Measurements from ENCODE around the gene NOTCH4. TPM values are rescaled to one million over a fixed set of nuclear protein-coding genes. Genes with fewer than 3 reads are reported as not detected.
"Not testable (repeated sequence)": the region's sequence is repeated elsewhere in the genome, so short reads cannot be mapped to it uniquely, and the experiment has no call there.

Gene NOTCH4
- total and polyA plus RNA-seq, 2 donors (not counting 1 experiment from before 2014, with no cell fraction given): 0.42 to 0.99 TPM

GRCh38 chr6:32194388-32194787 lies 29.5 kb downstream of the NOTCH4 start:
- Histone ChIP-seq H3K27ac (ENCODE audit: insufficient read depth, low read length) (no peak overlapping the region), H3K36me3 (ENCODE audit: control insufficient read depth, insufficient read depth, low read length) (no peaks in the 10 kb centered on the region), H3K27me3 (ENCODE audit: control insufficient read depth, insufficient read depth, low read length) (no peaks in the 10 kb centered on the region), H3K4me3 (replicated peaks in 1 of 4; ENCODE audit: control extremely low read depth in 1 of 4, insufficient read depth in 1 of 4, low read depth in 3 of 4, low read length in 4 of 4) (no peak overlapping the region), H3K4me1 (ENCODE audit: control insufficient read depth, extremely low read depth, insufficient read depth, low read length) (peaks cover 14% of the 10 kb centered on the region), H3K79me2 (ENCODE audit: control insufficient read depth, insufficient read depth, low read length) (peaks cover 2% of the 10 kb centered on the region), H4K20me1 (ENCODE audit: control insufficient read depth, extremely low read depth, insufficient read depth, low read length) (no peaks in the 10 kb centered on the region), H3K9ac (ENCODE audit: insufficient read depth, low read length) (no peak overlapping the region), H2AFZ (ENCODE audit: low read length) (no peak overlapping the region), H3K9me3 (ENCODE audit: control insufficient read depth, insufficient read depth, low read depth, low read length) (no peaks in the 10 kb centered on the region), H3K4me2 (ENCODE audit: extremely low read depth, insufficient read depth, low read length) (no peak overlapping the region)
- DNase-seq (ENCODE audit: low read depth in 2 of 2): no peak
- no peak for TF ChIP-seq EZH2 (IDR thresholded peaks at IDR 0.05; ENCODE audit: low read length, missing control alignments)
- no peak for TF ChIP-seq CTCF (conservative IDR thresholded peaks at IDR 0.05 in 1 of 2, IDR thresholded peaks at IDR 0.05 in 1 of 2; ENCODE audit: low read depth in 1 of 2, low read length in 2 of 2)

GRCh38 chr6:32193096-32193495 lies 30.8 kb downstream of the NOTCH4 start:
- Histone ChIP-seq H3K79me2 (ENCODE audit: control insufficient read depth, insufficient read depth, low read length) (peaks cover 13% of the 10 kb centered on the region), H2AFZ (ENCODE audit: low read length) (peak overlapping the region; percentile 84), H3K4me1 (ENCODE audit: control insufficient read depth, extremely low read depth, insufficient read depth, low read length) (peaks cover 17% of the 10 kb centered on the region)
- DNase-seq (ENCODE audit: low read depth in 2 of 2); H3K27me3 ChIP-seq (ENCODE audit: control insufficient read depth, insufficient read depth, low read length); H3K9me3 ChIP-seq (ENCODE audit: control insufficient read depth, insufficient read depth, low read depth, low read length); H3K9ac ChIP-seq (ENCODE audit: insufficient read depth, low read length); H3K36me3 ChIP-seq (ENCODE audit: control insufficient read depth, insufficient read depth, low read length); H3K4me2 ChIP-seq (ENCODE audit: extremely low read depth, insufficient read depth, low read length); H4K20me1 ChIP-seq (ENCODE audit: control insufficient read depth, extremely low read depth, insufficient read depth, low read length); H3K27ac ChIP-seq (ENCODE audit: insufficient read depth, low read length); H3K4me3 ChIP-seq (replicated peaks in 1 of 4; ENCODE audit: control extremely low read depth in 1 of 4, insufficient read depth in 1 of 4, low read depth in 3 of 4, low read length in 4 of 4): not testable (repeated sequence)

GRCh38 chr6:32192608-32193039 lies 31.2 kb downstream of the NOTCH4 start, which contains the start of gene GPSM3:
Gene GPSM3, minus strand, starts transcription at chr6:32192643. Its CDS starts 130 bp downstream, at chr6:32192513.
- TF ChIP-seq CTCF (conservative IDR thresholded peaks at IDR 0.05 in 1 of 2, IDR thresholded peaks at IDR 0.05 in 1 of 2; ENCODE audit: low read depth in 1 of 2, low read length in 2 of 2) (no peak), EZH2 (IDR thresholded peaks at IDR 0.05; ENCODE audit: low read length, missing control alignments) (no peak)
- H3K27me3 ChIP-seq (ENCODE audit: control insufficient read depth, insufficient read depth, low read length): no peaks in the 10 kb centered on the region
- H3K79me2 ChIP-seq (ENCODE audit: control insufficient read depth, insufficient read depth, low read length): peaks cover 17% of the 10 kb centered on the region
- peak within 1 kb of the TSS; percentile 55 for H3K4me2 ChIP-seq (ENCODE audit: extremely low read depth, insufficient read depth, low read length)
- H4K20me1 ChIP-seq (ENCODE audit: control insufficient read depth, extremely low read depth, insufficient read depth, low read length): no peaks in the 10 kb centered on the region
- peaks cover 2% of the 10 kb centered on the region for H3K36me3 ChIP-seq (ENCODE audit: control insufficient read depth, insufficient read depth, low read length)
- DNase-seq (ENCODE audit: low read depth in 2 of 2): peak; percentile 25 to 37
- H3K4me3 ChIP-seq (replicated peaks in 1 of 4; ENCODE audit: control extremely low read depth in 1 of 4, insufficient read depth in 1 of 4, low read depth in 3 of 4, low read length in 4 of 4): no peak within 1 kb of the TSS
- H3K4me1 ChIP-seq (ENCODE audit: control insufficient read depth, extremely low read depth, insufficient read depth, low read length): peaks cover 17% of the 10 kb centered on the region
- peak within 1 kb of the TSS; percentile 84 for H2AFZ ChIP-seq (ENCODE audit: low read length)
- H3K9ac ChIP-seq (ENCODE audit: insufficient read depth, low read length): peak within 1 kb of the TSS; percentile 40
- H3K27ac ChIP-seq (ENCODE audit: insufficient read depth, low read length): peak within 1 kb of the TSS; percentile 44
- no peaks in the 10 kb centered on the region for H3K9me3 ChIP-seq (ENCODE audit: control insufficient read depth, insufficient read depth, low read depth, low read length)
